Fibroblast of lung (primary cell): ENCODE data around the gene MOSPD3. TPM values are rescaled to one million over a fixed set of nuclear protein-coding genes. Genes with fewer than 3 reads are reported as not detected.

Source experiments
- DNase-seq, 2 donors: peaks; one replicate each; pipeline versions ENCODE4 v3.0.0 to v3.0.0-alpha.2; 2010; ENCODE audit warnings: low read depth in 2 of 2
- H2AFZ ChIP-seq: 2 replicates; pipeline ENCODE4 v1.5.1; 2012; ENCODE audit warnings: low read length, control low read depth, inconsistent platforms
- H3K27ac ChIP-seq: 2 replicates; pipeline ENCODE4 v1.5.1; 2011; ENCODE audit warnings: low read length, control low read depth; ENCODE audit not compliant: insufficient read depth
- H3K27me3 ChIP-seq: 2 replicates; pipeline ENCODE4 v1.5.1; 2011; ENCODE audit warnings: mild to moderate bottlenecking, low read length; ENCODE audit not compliant: control insufficient read depth, insufficient read depth
- H3K36me3 ChIP-seq: 2 replicates; pipeline ENCODE4 v1.5.1; 2011; ENCODE audit warnings: low read length; ENCODE audit not compliant: control insufficient read depth, insufficient read depth
- H3K4me1 ChIP-seq: 2 replicates; pipeline ENCODE4 v1.5.1; 2011; ENCODE audit warnings: low read length; ENCODE audit not compliant: control insufficient read depth, insufficient read depth; ENCODE audit errors: extremely low read depth
- H3K4me2 ChIP-seq: 2 replicates; pipeline ENCODE4 v1.5.1; 2011; ENCODE audit warnings: low read length, control low read depth; ENCODE audit not compliant: insufficient read depth; ENCODE audit errors: extremely low read depth
- H3K4me3 ChIP-seq, 4 experiments: fragments of 200-600 bp in 1 of 4; sonication (generic) in 1 of 4; replicated peaks in 1 of 4; 2 replicates each; pipeline ENCODE4 v1.5.1; 2011 to 2016; ENCODE audit warnings: low read length in 4 of 4, low read depth in 3 of 4, mild to moderate bottlenecking in 3 of 4, control low read depth in 2 of 4, inconsistent platforms in 1 of 4, mixed read lengths in 1 of 4; ENCODE audit not compliant: insufficient read depth in 1 of 4; ENCODE audit errors: control extremely low read depth in 1 of 4
- H3K79me2 ChIP-seq: 2 replicates; pipeline ENCODE4 v1.5.1; 2012; ENCODE audit warnings: mild to moderate bottlenecking, low read length, inconsistent platforms; ENCODE audit not compliant: control insufficient read depth, insufficient read depth
- H3K9ac ChIP-seq: 2 replicates; pipeline ENCODE4 v1.5.1; 2011; ENCODE audit warnings: mild to moderate bottlenecking, low read length, control low read depth; ENCODE audit not compliant: insufficient read depth
- H3K9me3 ChIP-seq: 2 replicates; pipeline ENCODE4 v1.5.1; 2012; ENCODE audit warnings: low read depth, low read length; ENCODE audit not compliant: control insufficient read depth, insufficient read depth
- H4K20me1 ChIP-seq: 2 replicates; pipeline ENCODE4 v1.5.1; 2011; ENCODE audit warnings: low read length; ENCODE audit not compliant: control insufficient read depth, insufficient read depth; ENCODE audit errors: extremely low read depth
- EZH2 ChIP-seq: IDR thresholded peaks from 2 replicates; pipeline ENCODE4 v1.5.1; 2012; ENCODE audit warnings: low read length, control low read depth, mild to moderate bottlenecking; ENCODE audit errors: missing control alignments
- polyA plus RNA-seq, 2 donors: library from polyadenylated mRNA; depleted of rRNA in 1 of 2; stranded (reverse) in 1 of 2; unstranded in 1 of 2; fragments of >200 nt; gene quantifications; 2 replicates each; pipeline ENCODE4 v1.2.1, GENCODE V29; 2011 to 2012; ENCODE audit warnings: missing spikeins in 1 of 2
- total RNA-seq: library from RNA; depleted of rRNA; stranded (reverse); fragments of >200 nt; gene quantifications from 2 replicates; pipeline ENCODE4 v1.2.1, GENCODE V29; 2014
- TF ChIP-seq, protein P1 (sequence below), 2 donors: IDR thresholded peaks in 1 of 2; conservative IDR thresholded peaks in 1 of 2; 1 replicate in 1 of 2; 2 replicates in 1 of 2; pipeline ENCODE4 v1.5.1; 2011 to 2012; ENCODE audit warnings: low read length in 2 of 2, control low read depth in 1 of 2, inconsistent platforms in 1 of 2, low read depth in 1 of 2, mild to moderate bottlenecking in 1 of 2

Gene MOSPD3
- total and polyA plus RNA-seq, 2 donors (not counting 1 experiment from before 2014, with no cell fraction given), result 5.9 to 12.8 TPM

DNA sequence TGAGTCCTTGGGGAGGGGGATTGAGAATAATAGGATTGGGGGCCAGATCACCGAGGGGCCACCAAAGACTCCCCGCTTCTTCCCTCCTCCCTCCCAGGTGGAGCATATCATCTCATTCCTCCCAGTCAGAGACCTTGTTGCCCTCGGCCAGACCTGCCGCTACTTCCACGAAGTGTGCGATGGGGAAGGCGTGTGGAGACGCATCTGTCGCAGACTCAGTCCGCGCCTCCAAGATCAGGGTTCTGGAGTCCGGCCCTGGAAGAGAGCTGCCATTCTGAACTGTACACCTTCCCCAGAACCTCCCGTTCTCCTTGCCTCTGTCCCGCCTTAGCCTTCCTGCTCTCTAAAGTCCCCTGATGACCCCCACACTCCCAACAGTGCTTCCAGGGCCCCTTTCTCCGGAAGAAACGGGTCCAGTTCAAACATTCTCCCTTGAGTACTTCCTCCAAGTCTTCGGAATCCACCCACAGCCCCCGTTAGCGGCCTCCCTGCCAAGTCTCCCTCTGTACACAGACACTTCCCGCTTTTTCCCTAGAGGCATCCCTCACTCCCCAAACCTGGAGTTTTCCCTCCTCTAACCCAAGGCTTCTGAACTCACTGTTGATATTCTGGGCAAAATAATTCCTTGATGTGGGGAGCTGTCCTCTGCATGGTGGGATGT is 22.1 kb upstream of the MOSPD3 start:
- peak overlapping the region; percentile 62 for H2AFZ ChIP-seq
- peak overlapping the region in 1 of 4 experiments; percentile 27 for H3K4me3 ChIP-seq
- TF ChIP-seq, protein P1, sequence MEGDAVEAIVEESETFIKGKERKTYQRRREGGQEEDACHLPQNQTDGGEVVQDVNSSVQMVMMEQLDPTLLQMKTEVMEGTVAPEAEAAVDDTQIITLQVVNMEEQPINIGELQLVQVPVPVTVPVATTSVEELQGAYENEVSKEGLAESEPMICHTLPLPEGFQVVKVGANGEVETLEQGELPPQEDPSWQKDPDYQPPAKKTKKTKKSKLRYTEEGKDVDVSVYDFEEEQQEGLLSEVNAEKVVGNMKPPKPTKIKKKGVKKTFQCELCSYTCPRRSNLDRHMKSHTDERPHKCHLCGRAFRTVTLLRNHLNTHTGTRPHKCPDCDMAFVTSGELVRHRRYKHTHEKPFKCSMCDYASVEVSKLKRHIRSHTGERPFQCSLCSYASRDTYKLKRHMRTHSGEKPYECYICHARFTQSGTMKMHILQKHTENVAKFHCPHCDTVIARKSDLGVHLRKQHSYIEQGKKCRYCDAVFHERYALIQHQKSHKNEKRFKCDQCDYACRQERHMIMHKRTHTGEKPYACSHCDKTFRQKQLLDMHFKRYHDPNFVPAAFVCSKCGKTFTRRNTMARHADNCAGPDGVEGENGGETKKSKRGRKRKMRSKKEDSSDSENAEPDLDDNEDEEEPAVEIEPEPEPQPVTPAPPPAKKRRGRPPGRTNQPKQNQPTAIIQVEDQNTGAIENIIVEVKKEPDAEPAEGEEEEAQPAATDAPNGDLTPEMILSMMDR (conservative IDR thresholded peaks at IDR 0.05 in 1 of 2, IDR thresholded peaks at IDR 0.05 in 1 of 2; ENCODE audit: low read depth in 1 of 2, low read length in 2 of 2), result no peak
- TF ChIP-seq EZH2, result no peak
- H3K79me2 ChIP-seq, result peaks cover 4% of the 10 kb centered on the region
- no peak overlapping the region for H3K27ac ChIP-seq
- H3K4me2 ChIP-seq, result peak overlapping the region; percentile 38
- no peak for DNase-seq
- peaks cover 9% of the 10 kb centered on the region for H3K4me1 ChIP-seq
- H3K9me3 ChIP-seq, result no peaks in the 10 kb centered on the region
- no peak overlapping the region for H3K9ac ChIP-seq
- H4K20me1 ChIP-seq, result no peaks in the 10 kb centered on the region
- no peaks in the 10 kb centered on the region for H3K36me3 ChIP-seq
- no peaks in the 10 kb centered on the region for H3K27me3 ChIP-seq

DNA sequence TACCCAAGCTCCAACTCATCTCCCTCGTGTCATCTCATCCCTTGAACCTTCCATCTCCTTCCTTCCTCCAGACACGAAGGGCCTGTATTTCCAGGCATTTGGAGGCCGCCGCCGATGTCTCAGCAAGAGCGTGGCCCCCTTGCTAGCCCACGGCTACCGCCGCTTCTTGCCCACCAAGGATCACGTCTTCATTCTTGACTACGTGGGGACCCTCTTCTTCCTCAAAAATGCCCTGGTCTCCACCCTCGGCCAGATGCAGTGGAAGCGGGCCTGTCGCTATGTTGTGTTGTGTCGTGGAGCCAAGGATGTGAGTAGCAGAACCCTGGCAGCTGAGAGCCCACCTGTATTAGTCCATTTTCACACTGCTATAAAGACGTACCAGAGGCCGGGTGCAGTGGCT is 20.7 kb upstream of the MOSPD3 start:
- Histone ChIP-seq H3K4me3 (no peak overlapping the region), H2AFZ (no peak overlapping the region), H3K4me1 (peaks cover 9% of the 10 kb centered on the region), H3K9me3 (no peaks in the 10 kb centered on the region), H3K27me3 (no peaks in the 10 kb centered on the region), H3K27ac (no peak overlapping the region), H3K36me3 (no peaks in the 10 kb centered on the region), H3K79me2 (no peaks in the 10 kb centered on the region), H3K9ac (no peak overlapping the region), H4K20me1 (no peaks in the 10 kb centered on the region), H3K4me2 (no peak overlapping the region)
- TF ChIP-seq EZH2, result no peak
- TF ChIP-seq, protein P1 (conservative IDR thresholded peaks at IDR 0.05 in 1 of 2, IDR thresholded peaks at IDR 0.05 in 1 of 2; ENCODE audit: low read depth in 1 of 2, low read length in 2 of 2), result no peak
- no peak for DNase-seq

DNA sequence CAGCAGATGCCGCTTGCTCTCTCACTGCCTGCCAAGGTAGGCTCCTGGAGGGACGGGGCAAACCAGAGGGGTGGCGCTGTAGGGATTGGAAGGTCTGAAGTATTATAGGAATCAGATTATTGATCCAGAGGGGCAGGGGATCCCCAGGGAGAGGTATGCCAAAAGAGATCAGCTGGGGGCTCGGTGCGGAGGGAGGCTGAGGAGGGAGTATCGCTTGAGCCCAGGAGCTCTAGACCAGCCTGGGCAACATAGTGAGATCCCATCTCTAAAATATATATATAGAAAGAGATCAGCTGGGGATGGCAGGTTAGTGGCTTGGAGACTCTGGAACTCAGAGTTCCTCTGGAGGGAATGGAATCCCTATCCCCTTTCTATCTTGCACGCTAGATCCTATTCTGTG is 17.2 kb upstream of the MOSPD3 start:
- no peak overlapping the region for H3K4me3 ChIP-seq
- no peak for TF ChIP-seq EZH2
- TF ChIP-seq, protein P1 (conservative IDR thresholded peaks at IDR 0.05 in 1 of 2, IDR thresholded peaks at IDR 0.05 in 1 of 2; ENCODE audit: low read depth in 1 of 2, low read length in 2 of 2), result no peak
- no peaks in the 10 kb centered on the region for H3K9me3 ChIP-seq
- H3K79me2 ChIP-seq, result no peaks in the 10 kb centered on the region
- no peak for DNase-seq
- H3K4me1 ChIP-seq, result peaks cover 1% of the 10 kb centered on the region
- no peak overlapping the region for H3K9ac ChIP-seq
- H2AFZ ChIP-seq, result no peak overlapping the region
- H3K36me3 ChIP-seq, result no peaks in the 10 kb centered on the region
- no peak overlapping the region for H3K27ac ChIP-seq
- no peaks in the 10 kb centered on the region for H3K27me3 ChIP-seq
- no peak overlapping the region for H3K4me2 ChIP-seq
- H4K20me1 ChIP-seq, result no peaks in the 10 kb centered on the region
